GM12878 (cell line): Measurements from ENCODE around the gene CALD1. TPM values are rescaled to one million over a fixed set of nuclear protein-coding genes. Genes with fewer than 3 reads are reported as not detected.

Experiments used
- ATAC-seq: fragments of 200-7000 bp; cut with Tn5 transposase; 3 replicates; pipeline ENCODE4 v1.9.1; 2020; ENCODE audit warnings: mild to moderate bottlenecking, moderate library complexity
- BruUV-seq: library from RNA; stranded (reverse); fragments of 400-500 nt; replicated peaks from 2 replicates; lab custom pipeline; 2021; lab: Mats Ljungman, UMichigan
- CTCF ChIA-PET: fragments of 300-600 bp; sonication (Branson Sonifier 250); formaldehyde crosslinking; extraction: SDS; loops from one replicate; lab custom pipeline; 2021; ENCODE audit warnings: inconsistent platforms; lab: Yijun Ruan, JAX
- POLR2A ChIA-PET: fragments of 350-600 bp; formaldehyde crosslinking; extraction: SDS; loops from one replicate; lab custom pipeline; 2021; ENCODE audit warnings: inconsistent platforms; lab: Charles Lee
- RAD21 ChIA-PET: fragments of 300-600 bp; sonication (Branson Sonifier 250); formaldehyde crosslinking; loops from one replicate; lab custom pipeline; 2023; ENCODE audit warnings: antibody characterized with exemption; ENCODE audit not compliant: unreplicated experiment; lab: Charles Lee
- SMC1A ChIA-PET: fragments of 300-600 bp; sonication (Branson Sonifier 250); formaldehyde crosslinking; loops from one replicate; lab custom pipeline; 2023; ENCODE audit not compliant: unreplicated experiment, uncharacterized antibody; lab: Charles Lee
- DNase-seq: peaks from one replicate; pipeline ENCODE4 v3.0.0-alpha.2; 2011; ENCODE audit warnings: low read depth, low spot score
- FAIRE-seq: peaks from 3 replicates; lab custom pipeline; 2011; peaks lifted over from hg19 to GRCh38; lab: Jason Lieb, UNC
- H2AFZ ChIP-seq: 2 replicates; pipeline ENCODE4 v1.6.0; 2011; ENCODE audit warnings: low read depth, low read length, control low read depth; ENCODE audit not compliant: control insufficient read depth
- H3K27ac ChIP-seq: 2 replicates; pipeline ENCODE4 v1.5.1; 2011; ENCODE audit warnings: control low read depth; ENCODE audit not compliant: control insufficient read depth, insufficient read depth
- H3K27me3 ChIP-seq, 2 experiments: replicated peaks in 1 of 2; 2 replicates each; pipeline versions ENCODE4 v1.6.0 to v1.6.1; 2011; ENCODE audit warnings: low read length in 1 of 2; ENCODE audit not compliant: control insufficient read depth in 2 of 2, insufficient read depth in 2 of 2
- H3K36me3 ChIP-seq, 2 experiments: 2 replicates each; pipeline ENCODE4 v1.5.1; 2011; ENCODE audit warnings: low read length in 1 of 2; ENCODE audit not compliant: control insufficient read depth in 2 of 2, insufficient read depth in 2 of 2
- H3K4me1 ChIP-seq: 2 replicates; pipeline ENCODE4 v1.6.1; 2011; ENCODE audit warnings: mild to moderate bottlenecking, low read length, moderate library complexity, mixed read lengths; ENCODE audit not compliant: control insufficient read depth, insufficient read depth
- H3K4me2 ChIP-seq: 2 replicates; pipeline ENCODE4 v1.6.0; 2011; ENCODE audit warnings: control low read depth; ENCODE audit not compliant: control insufficient read depth, insufficient read depth
- H3K4me3 ChIP-seq: fragments of 200-600 bp; sonication (generic); 2 replicates; pipeline ENCODE4 v1.5.1; 2016
- H3K79me2 ChIP-seq: 2 replicates; pipeline ENCODE4 v1.6.0; 2011; ENCODE audit warnings: low read length; ENCODE audit not compliant: control insufficient read depth, insufficient read depth
- H3K9ac ChIP-seq: 2 replicates; pipeline ENCODE4 v1.8.0; 2011; ENCODE audit warnings: low read length, control low read depth, mixed read lengths; ENCODE audit not compliant: control insufficient read depth, insufficient read depth
- H3K9me3 ChIP-seq: replicated peaks from 3 replicates; pipeline ENCODE4 v1.5.1; 2011; ENCODE audit warnings: mild to moderate bottlenecking, low read length; ENCODE audit not compliant: control insufficient read depth, insufficient read depth
- H4K20me1 ChIP-seq: 2 replicates; pipeline ENCODE4 v1.6.0; 2011; ENCODE audit not compliant: control insufficient read depth, insufficient read depth
- BCL11A ChIP-seq: IDR thresholded peaks from 2 replicates; pipeline ENCODE4 v1.6.1; 2011; ENCODE audit warnings: low read depth, low read length
- BCL3 ChIP-seq: IDR thresholded peaks from 2 replicates; pipeline ENCODE4 v1.6.1; 2011; ENCODE audit warnings: borderline replicate concordance, low read depth, mild to moderate bottlenecking, moderate library complexity, low read length; ENCODE audit not compliant: insufficient read depth, poor library complexity, severe bottlenecking
- CHD1 ChIP-seq: IDR thresholded peaks from 2 replicates; pipeline ENCODE4 v1.6.1; 2012; ENCODE audit warnings: low read depth, low read length, improper control_type of control experiment
- CHD2 ChIP-seq: IDR thresholded peaks from 2 replicates; pipeline ENCODE4 v1.6.1; 2011; ENCODE audit warnings: low read depth, low read length, improper control_type of control experiment, borderline replicate concordance
- CHD4 ChIP-seq: fragments of 200-600 bp; sonication (generic); IDR thresholded peaks from 2 replicates; pipeline ENCODE4 v1.6.1; 2016; ENCODE audit warnings: mild to moderate bottlenecking
- E2F4 ChIP-seq: IDR thresholded peaks from 2 replicates; pipeline ENCODE4 v1.6.1; 2012; ENCODE audit warnings: low read depth, low read length, improper control_type of control experiment
- E4F1 ChIP-seq: fragments of 450-650 bp; IDR thresholded peaks from 2 replicates; pipeline ENCODE4 v1.6.1; 2018; ENCODE audit warnings: borderline replicate concordance, mild to moderate bottlenecking; ENCODE audit not compliant: partially characterized antibody
- FOXK2 ChIP-seq: fragments of 450-650 bp; IDR thresholded peaks from 2 replicates; pipeline ENCODE4 v1.6.1; 2017; ENCODE audit warnings: mild to moderate bottlenecking, moderate library complexity
- IRF4 ChIP-seq: IDR thresholded peaks from 2 replicates; pipeline ENCODE4 v1.6.1; 2011; ENCODE audit warnings: low read depth, low read length
- MXI1 ChIP-seq: fragments of 150-350 bp; IDR thresholded peaks from 2 replicates; pipeline ENCODE4 v1.6.1; 2011; ENCODE audit warnings: low read depth, mild to moderate bottlenecking, inconsistent platforms, low read length, improper control_type of control experiment
- POLR2AphosphoS2 ChIP-seq: IDR thresholded peaks from 2 replicates; pipeline ENCODE4 v1.6.1; 2011; ENCODE audit warnings: low read depth, mild to moderate bottlenecking, low read length, improper control_type of control experiment, moderate library complexity
- SKIL ChIP-seq: fragments of 450-650 bp; IDR thresholded peaks from 2 replicates; pipeline ENCODE4 v1.6.1; 2017; ENCODE audit warnings: mild to moderate bottlenecking, low read depth, inconsistent platforms; ENCODE audit not compliant: poor library complexity, severe bottlenecking
- STAT3 ChIP-seq: IDR thresholded peaks from 2 replicates; pipeline ENCODE4 v1.6.1; 2011; ENCODE audit warnings: low read depth, low read length, improper control_type of control experiment
- YY1 ChIP-seq: IDR thresholded peaks from 2 replicates; pipeline ENCODE4 v1.6.1; 2011; ENCODE audit warnings: low read depth, mild to moderate bottlenecking, low read length
- ZNF24 ChIP-seq: fragments of 450-650 bp; IDR thresholded peaks from 2 replicates; pipeline ENCODE4 v1.6.1; 2017; ENCODE audit warnings: antibody characterized with exemption, mild to moderate bottlenecking
- ZNF384 ChIP-seq: IDR thresholded peaks from 2 replicates; pipeline ENCODE4 v1.6.1; 2012; ENCODE audit warnings: low read depth, mild to moderate bottlenecking, low read length, improper control_type of control experiment, borderline replicate concordance
- ZZZ3 ChIP-seq: IDR thresholded peaks from 2 replicates; pipeline ENCODE4 v1.6.1; 2011; ENCODE audit warnings: low read depth; ENCODE audit not compliant: control insufficient read depth, insufficient read length
- WGBS: methylation state at CpG from one replicate; pipeline ENCODE4 v1.1.6; 2016; ENCODE audit warnings: low lambda C conversion rate; ENCODE audit not compliant: insufficient replicate concordance, insufficient coverage; ENCODE audit errors: missing lambda C conversion rate; 5-methylcytosine and 5-hydroxymethylcytosine counted together
- in situ Hi-C: fragments of 300-500 bp; cut with MboI; formaldehyde crosslinking; loops from 9 replicates; pipeline ENCODE4 v1.14.3; 2018; ENCODE audit warnings: mixed read lengths
- intact Hi-C: fragments of 100-400 bp; cut with micrococcal nuclease; formaldehyde crosslinking; loops from one replicate; pipeline ENCODE4 v1.14.2; 2022; ENCODE audit not compliant: unreplicated experiment
- polyA plus RNA-seq, 11 experiments: library from polyadenylated mRNA; depleted of rRNA in 4 of 11; unstranded in 6 of 11; stranded (reverse) in 5 of 11; fragments of >200 nt; fragmentation: Nextera tagmentation in 4 of 11; fragmentation: Illumina TruSeq in 1 of 11; extraction: Ambion mirVana in 4 of 11; extraction: Trizol in 1 of 11; gene quantifications; 1 replicate in 1 of 11; 2 replicates in 10 of 11; pipeline versions ENCODE4 v1.2.1 to v1.2.3, GENCODE V29; 2011 to 2016; ENCODE audit warnings: inconsistent platforms in 2 of 11, missing spikeins in 2 of 11, low read depth in 1 of 11
- total RNA-seq, 4 experiments: library from RNA; depleted of rRNA in 3 of 4; stranded (reverse); fragments of >200 nt in 3 of 4; fragmentation: Illumina TruSeq in 1 of 4; extraction: Trizol in 1 of 4; gene quantifications; 2 replicates each; pipeline versions ENCODE4 v1.2.1 to v1.2.3, GENCODE V29; 2013 to 2021

Gene CALD1
- total and polyA plus RNA-seq, 10 of the 15 experiments (the other 5 are each of a cell fraction or from before 2014, with no cell fraction given), result 0.03 to 1.3 (median 0.22) TPM

- H3K36me3 ChIP-seq, result no peaks in the 10 kb centered on the region
- intact Hi-C loops, result no loop called here
- no peak overlapping the region for H3K9ac ChIP-seq
- BruUV-seq, result no TSS peak
- H3K9me3 ChIP-seq, result no peaks in the 10 kb centered on the region
- no peak overlapping the region for H2AFZ ChIP-seq
- no peak for ATAC-seq
- no peak overlapping the region for H3K4me2 ChIP-seq
- no peaks in the 10 kb centered on the region for H3K27me3 ChIP-seq
- FAIRE-seq, result no peak
- no peaks in the 10 kb centered on the region for H3K79me2 ChIP-seq
- no peak for DNase-seq
- no peak overlapping the region for H3K4me3 ChIP-seq
- ChIA-PET POLR2A (no interaction called here), CTCF (interaction anchor here (1.5 kb wide), 1 partner anchor 117 kb away, joined by 5 read pairs; no protein-coding TSS in a partner anchor), SMC1A (interaction anchor here (1.1 kb wide), 1 partner anchor 17 kb away, joined by 3 read pairs; no protein-coding TSS in a partner anchor), RAD21 (no interaction called here)
- in situ Hi-C loops, result no loop called here
- H3K27ac ChIP-seq, result no peak overlapping the region
- no peaks in the 10 kb centered on the region for H4K20me1 ChIP-seq
- no peaks in the 10 kb centered on the region for H3K4me1 ChIP-seq
- WGBS, result 24% methylated on average over 4 of the region's 4 CpGs
- no peak for TF ChIP-seq STAT3
- TF ChIP-seq BCL3, result no peak
- no peak for TF ChIP-seq CHD2
- no peak for TF ChIP-seq E4F1
- no peak for TF ChIP-seq YY1
- TF ChIP-seq FOXK2, result no peak
- no peak for TF ChIP-seq BCL11A
- no peak for TF ChIP-seq SKIL
- TF ChIP-seq CHD1, result no peak
- no peak for TF ChIP-seq MXI1
- TF ChIP-seq ZNF24, result no peak
- TF ChIP-seq ZZZ3, result no peak
- no peak for TF ChIP-seq ZNF384
- no peak for TF ChIP-seq POLR2AphosphoS2
- no peak for TF ChIP-seq IRF4
- no peak for TF ChIP-seq CHD4
- TF ChIP-seq E2F4, result no peak
Measured at GRCh38 chr7:134826105-134826504, 46.7 kb downstream of the CALD1 start.
